GM18508 (cell line): ENCODE results near the gene UNG.
A peak's percentile ranks its signal among the peaks of the same experiment; 100 is the strongest.

Source experiments
- ATAC-seq: cut with Tn5 transposase; IDR thresholded peaks from one replicate; pipeline ENCODE4 v1.9.1; 2021; ENCODE audit warnings: moderate number of reproducible peaks; ENCODE audit not compliant: insufficient read depth, unreplicated experiment

The UNG gene

DNA sequence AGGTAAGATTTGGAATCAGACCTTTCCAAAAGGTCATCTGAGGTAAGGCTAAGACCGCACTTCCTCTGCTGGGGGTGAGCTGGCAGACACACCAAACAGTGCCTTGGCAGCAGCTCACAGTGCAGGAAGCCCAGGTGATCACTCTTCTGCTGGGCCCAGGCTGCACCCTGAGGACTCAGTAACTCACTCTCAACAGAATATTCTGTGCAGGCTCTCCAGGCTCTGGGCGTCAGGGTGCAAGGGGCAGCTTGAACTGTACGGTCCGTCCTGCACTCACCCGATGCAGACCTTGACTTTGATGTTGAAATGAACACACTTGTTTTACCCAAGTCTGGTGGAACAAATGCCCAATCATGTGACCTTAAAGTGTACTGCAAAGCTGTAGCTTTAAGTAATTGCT lies 10.1 kb upstream of the UNG start:
- ATAC-seq: no peak

DNA sequence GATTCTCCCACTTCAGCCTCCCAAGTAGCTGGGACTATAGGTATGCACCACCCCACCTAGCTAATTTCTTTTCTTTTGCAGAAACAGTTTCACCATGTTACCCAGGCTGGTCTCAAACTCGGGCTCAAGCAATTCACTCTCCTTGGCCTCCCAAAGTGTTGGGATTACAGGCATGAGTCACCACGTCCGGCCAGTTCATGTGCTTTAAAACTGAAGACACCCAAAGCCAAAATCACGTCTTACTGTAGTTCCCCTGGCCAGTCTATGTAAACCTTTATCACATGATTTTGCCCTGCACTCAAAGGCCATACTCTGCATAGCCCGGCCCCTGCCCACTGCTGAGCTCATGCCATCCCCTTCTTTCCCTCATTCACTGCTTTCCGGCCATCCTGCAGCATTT lies 8.6 kb upstream of the UNG start:
- no peak for ATAC-seq

DNA sequence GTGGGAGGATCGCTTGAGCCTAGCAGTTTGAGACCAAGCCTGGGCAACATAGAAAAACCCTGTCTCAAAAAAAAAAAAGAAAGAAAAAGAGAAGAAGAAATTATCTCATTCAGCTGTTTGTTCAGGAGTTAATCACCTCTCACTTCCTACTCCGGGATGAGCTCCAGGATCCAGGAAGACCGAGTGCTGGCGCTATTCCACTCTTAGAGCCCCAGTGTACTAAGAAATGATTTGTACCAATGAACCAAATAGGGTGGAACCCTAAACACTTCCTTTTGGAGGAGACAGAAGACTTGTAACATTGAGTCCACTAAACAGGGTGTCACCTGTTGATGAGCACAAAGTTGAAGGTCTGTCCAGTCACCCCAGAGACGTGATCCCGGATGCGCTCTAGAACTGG lies 7.7 kb upstream of the UNG start:
- ATAC-seq: no peak

DNA sequence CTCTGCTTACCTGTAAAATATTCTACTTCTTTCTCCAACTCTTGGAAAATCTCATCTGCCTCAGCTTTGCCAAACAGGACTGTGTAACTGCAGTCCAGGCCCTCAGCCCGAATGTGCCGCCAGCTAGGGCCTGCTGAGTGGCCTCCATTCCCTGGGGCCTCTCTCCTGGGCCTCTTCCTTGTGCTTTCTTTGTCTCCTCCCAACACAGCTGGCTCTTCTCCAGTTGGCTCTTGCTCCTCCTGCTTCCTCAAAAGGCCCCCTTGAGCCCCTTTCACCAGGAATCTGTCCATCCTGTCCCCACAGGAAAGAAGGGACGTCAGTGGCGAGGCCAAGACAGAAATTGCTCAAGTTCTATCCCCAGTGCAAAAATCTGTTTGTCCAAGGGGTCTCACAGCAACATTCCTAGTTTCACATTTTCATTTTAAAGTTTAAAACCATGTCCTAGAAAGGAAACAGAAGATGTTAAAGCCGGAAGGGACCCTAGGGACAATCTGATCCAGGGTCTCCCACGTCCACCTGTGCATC lies 4.8 kb upstream of the UNG start:
- no peak for ATAC-seq

DNA sequence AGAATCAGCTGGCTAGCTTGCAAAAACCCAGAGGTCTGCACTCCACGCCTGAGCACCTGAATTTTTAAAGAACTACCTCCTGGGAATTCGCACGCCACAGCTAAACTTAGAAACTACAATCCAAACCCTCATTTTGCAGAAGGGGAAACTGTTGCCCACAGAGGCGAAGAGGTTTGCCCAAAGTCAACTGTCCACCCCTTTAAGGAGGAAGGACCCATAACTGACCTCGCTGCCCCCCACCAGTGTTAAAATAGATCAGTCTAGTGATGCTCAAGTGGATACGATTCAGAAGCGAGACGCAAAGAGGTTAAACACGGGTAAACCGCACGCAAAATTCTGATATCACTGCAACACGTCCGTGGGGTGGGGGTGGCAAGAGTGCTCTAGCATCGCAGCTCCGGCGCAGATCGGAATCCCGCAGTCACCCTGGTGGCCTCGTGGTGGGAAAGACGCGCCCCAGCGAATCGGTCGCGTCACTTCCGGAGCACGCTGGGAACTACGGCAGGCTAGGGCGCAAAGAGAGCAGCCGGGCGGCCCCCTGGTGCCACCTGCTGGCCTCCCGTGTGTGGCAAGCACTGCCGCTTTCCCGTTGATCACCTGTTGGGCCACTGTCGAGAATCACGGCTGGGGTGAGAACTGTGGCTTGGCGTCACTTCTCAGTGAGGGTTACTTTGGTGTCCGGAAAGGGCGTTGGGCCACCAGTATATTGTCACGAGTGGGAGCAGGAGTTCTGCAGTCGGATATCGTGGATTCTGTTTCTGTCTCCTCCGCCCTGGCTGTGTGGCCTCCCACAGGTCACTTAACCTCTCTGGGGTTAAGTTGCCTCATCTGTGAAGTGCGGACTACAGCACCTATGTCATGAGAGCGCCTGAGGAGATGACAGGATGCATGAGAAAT lies 4.1 kb upstream of the UNG start, which contains the start of gene ALKBH2:
Gene ALKBH2, minus strand, starts transcription at position 451 of the 897 bp plus-strand sequence. CDS start 686 bp downstream, outside the sequence.
- ATAC-seq: peak; percentile 45

DNA sequence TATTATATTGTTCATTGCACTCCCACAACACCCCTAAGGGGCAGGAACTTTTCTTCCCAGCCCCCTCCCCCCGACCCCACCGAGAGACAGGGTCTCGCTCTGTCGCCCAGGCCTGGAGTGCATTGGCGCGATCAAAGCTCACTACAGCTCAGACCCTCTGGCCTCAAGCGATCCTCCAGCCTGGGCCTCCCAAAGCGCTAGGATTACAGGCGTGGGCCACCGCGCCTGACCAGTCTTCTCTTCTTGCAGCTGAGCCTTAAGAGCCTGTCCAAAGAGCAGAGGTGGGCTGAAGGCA lies 310 bp upstream of the UNG start:
- no peak for ATAC-seq

DNA sequence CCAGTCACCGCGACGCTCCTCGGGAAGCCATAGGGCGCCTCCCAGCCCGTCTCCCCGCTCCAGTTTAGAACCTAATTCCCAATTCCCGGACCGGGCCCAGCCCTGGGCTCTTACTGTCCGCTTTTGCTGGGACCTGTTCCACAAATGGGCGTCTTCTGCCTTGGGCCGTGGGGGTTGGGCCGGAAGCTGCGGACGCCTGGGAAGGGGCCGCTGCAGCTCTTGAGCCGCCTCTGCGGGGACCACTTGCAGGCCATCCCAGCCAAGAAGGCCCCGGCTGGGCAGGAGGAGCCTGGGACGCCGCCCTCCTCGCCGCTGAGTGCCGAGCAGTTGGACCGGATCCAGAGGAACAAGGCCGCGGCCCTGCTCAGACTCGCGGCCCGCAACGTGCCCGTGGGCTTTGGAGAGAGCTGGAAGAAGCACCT lies 797 bp downstream of the UNG start:
- ATAC-seq: no peak

DNA sequence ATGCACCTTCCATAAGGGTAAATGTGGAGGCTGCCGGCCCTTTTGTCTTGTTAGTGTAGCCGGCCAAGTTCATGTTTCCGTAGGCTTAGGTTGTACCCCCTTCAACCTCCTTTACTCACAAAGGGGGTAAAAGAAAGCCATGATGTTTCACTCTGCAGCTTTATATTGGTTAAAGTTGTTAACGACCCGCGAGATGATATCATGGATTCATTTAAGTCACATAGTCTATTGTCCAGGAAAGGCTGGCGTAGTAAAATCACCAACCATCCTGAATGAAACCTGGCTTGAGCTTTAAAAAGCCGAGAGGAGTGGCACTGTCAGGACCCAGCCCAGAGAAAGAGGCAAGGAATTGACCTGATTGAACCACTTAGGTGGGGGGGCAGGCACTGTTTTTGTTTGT lies 1.3 kb downstream of the UNG start:
- no peak for ATAC-seq

DNA sequence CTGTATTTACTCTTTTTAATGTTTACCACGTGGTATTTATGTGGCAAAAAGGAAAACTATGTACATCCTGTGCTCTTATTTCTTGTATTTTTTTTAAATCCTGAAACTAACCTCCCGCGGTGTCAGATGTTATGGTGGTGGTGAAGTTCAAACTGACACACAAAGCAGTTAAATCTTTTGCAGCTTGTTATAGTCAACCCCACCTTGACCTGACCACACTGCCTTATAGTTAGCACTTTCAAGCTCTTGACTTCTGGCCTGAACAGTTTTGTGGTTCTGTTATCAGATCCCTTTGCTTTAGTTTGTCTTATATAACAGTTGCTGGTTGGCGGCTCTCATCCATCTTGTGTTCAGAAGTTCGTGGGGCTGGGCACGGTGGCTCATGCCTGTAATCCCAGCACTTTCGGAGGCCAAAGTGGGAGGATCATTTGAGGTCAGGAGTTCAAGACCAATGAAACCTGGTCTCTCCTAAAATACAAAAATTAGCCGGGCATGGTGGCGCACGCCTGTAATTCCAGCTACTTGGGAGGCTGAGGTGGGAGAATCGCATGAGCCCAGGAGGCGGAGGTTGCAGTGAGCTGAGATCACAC lies 2.1 kb downstream of the UNG start:
- ATAC-seq: no peak

DNA sequence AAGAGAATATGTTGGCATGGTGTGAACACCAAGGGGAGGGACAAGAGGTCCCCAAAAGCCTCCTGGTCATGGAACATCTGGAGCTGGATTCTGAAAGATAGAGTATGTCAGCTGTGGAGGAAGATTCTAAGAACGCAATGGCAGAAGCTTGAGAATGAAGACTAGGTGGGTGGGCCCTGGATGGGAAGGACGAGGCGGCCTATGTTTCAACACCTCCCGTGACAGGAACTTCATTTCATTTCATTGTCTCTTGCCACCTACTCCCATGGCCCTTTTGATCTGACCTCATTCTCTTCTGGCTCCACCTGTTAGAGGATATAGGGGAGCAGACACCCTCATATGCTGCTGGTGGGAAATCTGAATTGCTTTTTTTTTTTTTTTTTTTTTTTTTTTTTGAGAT lies 3.3 kb downstream of the UNG start:
- no peak for ATAC-seq

DNA sequence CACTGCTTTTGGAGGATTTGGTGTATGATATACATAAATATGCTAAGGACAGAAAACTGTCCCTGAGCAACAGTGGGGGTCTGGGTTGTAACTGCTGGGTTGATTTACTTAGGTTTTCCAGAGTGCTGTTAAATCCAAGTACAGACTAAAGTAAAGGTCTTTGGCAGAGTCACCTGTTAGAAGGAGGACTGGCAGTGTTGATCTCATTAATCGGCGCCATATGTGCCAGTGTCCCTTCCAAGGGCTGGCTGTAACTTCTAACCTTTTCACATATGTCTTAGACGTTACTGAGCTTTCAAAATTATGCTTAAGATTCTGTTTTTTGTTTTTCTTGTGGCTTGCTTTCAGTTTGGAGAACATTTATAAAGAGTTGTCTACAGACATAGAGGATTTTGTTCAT lies 5.1 kb downstream of the UNG start:
- no peak for ATAC-seq

DNA sequence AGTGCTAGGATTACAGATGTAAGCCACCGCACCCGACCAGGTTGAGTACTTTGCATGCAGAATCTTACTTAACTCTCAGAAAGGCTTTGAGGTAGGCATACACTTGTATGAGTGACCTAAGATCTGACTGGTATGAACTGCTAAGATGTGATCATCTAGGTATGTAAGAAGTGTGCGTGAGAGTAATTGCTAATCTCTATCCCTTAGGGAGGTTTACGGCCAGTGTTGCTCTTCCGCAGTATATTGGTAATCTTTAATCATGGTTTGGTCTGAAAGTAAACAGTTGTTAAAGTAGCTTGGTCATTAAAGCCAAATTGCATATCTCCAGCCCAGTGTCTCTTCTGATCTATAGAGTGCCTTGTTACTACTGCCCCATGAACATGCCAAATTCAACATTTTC lies 7.8 kb downstream of the UNG start:
- ATAC-seq: no peak

DNA sequence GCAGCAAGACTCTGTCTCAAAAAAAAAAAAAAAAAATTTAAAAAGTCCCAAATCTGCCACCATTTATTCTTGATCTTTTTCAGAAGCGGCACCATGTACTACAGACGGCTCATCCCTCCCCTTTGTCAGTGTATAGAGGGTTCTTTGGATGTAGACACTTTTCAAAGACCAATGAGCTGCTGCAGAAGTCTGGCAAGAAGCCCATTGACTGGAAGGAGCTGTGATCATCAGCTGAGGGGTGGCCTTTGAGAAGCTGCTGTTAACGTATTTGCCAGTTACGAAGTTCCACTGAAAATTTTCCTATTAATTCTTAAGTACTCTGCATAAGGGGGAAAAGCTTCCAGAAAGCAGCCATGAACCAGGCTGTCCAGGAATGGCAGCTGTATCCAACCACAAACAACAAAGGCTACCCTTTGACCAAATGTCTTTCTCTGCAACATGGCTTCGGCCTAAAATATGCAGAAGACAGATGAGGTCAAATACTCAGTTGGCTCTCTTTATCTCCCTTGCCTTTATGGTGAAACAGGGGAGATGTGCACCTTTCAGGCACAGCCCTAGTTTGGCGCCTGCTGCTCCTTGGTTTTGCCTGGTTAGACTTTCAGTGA lies 12.5 kb downstream of the UNG start:
- no peak for ATAC-seq

DNA sequence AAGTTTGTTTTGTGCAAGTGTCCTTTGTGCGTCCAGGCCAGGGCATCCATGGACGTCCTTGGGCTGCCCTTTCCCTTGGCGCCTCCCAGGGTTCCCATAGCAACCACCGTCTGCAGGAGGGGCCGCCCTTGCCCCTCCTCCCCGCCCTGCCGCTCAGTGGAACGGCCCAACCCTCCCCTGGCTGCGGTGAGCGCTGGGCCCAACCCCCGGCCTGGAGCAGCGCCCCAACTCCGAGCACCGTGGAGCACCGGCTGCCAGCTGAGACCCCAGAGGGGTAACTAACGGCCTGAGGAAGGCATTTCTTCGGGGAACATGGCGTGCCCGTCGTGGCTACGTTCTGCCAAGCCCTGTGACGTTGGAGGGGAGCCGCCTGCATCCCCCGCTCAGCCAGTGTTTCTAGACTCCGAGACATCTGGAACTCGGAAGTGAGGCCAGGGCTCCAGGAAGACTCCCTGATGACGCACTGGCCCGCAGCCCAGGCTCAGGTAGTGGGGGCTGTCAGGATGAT lies 13.6 kb downstream of the UNG start:
- ATAC-seq: no peak

DNA sequence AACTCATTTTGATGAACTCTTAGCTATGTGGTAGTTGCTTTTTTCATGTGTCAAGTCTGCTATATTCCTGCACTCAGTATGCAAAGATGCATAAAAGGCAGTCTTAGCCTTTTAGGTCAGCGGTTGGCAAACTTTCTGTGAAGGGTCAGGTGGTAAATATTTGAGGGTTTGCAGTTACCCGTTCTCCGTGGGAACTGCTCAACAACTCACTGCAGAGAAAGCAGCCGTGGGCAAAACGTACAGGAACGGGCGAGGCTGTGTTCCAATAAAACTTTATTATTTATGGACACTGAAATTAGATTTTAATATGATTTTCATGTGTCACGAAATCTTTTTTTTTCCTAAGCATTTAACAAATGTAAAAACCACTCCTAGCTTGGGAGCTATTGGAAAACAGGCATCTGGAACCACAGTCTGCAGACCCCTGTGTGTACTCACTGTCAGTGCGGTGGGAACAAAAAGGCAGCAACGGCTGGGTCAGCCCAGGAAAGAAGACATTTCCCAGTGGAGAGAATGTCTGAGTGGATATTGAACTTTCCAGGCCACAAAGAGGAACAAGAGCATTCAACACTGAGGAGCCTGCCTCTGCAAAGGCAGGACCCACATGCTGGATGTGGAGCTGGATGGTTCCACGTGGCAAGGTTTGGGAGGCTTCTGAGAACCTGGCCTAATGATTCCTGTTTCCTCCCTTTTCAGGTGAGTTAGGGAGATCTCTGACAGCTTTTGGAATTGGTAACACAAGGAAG lies 15.5 kb downstream of the UNG start:
- ATAC-seq: no peak

DNA sequence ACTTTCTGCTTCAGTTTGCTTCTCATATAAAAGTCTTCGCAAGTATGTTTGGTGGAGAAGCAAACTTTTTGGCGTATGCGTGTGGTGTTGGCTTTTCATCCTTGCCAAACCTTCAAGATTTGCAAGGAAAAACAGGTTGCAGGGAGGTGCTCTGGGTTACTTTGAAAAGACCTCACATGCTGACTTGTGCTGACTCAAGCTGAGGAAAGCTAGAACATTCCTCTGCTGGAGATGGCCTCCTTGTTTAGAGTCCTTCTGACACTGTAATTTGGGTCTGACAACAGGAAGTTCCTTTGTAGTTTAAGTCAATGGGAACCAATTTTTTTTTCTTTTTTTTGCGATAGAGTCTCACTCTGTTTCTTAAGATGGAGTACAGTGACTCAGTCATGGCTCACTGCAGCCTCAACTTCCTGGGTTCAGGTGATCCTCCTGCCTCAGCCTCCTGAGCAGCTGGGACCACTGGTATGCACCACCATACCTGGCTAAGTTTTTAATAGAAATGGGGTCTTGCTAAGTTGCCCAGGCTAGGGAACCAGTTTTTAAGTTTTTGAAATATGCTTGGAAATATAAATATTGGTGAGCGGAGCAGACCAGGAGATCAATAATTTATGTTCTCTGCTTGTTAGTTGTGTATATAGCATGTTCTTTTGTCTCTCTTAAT lies 16.4 kb downstream of the UNG start:
- ATAC-seq: no peak

DNA sequence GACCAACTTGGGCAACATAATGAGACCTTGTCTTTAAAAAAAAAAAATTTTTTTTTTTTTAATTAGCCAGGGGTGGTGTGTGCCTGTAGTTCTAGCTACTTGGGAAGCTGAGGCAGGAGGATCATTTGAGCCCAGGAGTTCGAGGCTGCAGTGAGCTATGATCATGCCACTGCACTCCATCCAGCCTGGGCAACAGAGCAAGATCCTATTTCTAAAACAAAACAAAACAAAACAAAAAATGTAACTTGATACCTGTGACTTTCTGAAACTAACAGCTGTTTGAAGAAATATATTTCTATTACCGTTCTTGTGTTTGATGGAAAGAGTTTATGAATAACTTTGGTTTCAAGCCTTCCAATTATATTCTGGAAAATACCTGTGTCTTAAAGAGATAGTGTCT lies 17.2 kb downstream of the UNG start:
- no peak for ATAC-seq

DNA sequence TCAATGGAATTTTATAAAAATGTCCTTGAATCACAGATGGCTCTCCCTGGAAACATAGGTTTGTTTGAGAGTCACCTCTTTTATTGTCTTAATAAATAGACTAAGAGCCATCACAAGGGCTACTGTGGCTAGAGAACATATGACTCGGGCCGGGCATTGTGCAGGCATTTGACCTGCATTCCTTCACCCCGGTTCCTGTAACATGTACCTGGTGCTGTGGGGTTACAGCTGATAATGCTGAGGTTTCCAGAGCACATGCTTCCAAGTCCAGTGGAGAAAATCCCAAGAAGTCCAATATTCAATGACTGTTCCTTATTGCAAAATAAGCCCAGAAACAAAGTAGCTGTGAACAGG lies 18.0 kb downstream of the UNG start:
- ATAC-seq: no peak

DNA sequence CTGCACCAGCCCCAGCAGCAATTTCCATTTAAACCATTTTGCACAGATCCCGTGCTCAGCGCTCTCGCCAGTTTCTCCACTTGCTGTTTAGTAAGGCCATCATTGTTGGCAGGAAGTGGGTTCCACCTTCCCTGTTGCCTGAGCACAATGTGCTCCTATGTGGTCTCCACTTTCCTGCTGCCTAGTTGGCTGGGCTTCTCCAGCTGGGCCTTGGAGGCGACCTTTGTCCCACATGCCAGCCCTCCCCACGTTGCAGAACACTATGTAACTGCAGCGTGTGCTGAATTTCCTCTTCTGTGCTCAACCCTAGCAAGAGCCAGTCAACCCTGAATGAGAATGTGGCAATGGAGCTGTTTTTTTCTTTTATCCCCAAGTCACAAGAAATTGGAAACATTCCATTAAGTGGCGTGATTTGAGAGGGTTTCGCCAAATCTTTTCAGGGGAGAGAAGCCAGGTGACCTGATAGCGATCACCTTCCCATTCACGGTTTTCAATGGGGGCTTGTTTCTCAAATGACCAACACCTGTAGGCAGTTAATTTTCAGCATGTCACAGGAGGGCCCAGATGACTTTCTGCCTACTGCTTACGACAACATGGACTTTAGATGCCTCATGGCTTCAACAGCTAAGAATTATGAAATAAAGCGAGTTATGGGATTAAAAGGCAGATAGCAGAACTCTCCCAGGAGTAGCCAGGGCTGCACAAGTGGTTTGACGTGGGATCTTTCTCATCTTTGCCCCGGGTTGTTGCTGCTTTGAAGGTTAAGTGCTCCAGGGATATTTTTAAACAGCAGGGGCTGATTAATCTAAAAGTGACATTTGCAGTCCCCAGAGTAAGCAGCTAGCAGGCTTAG lies 18.6 kb downstream of the UNG start, which contains the start of gene ACACB:
Gene ACACB, plus strand, starts transcription at position 830 of the 853 bp plus-strand sequence. CDS start 22,819 bp downstream, outside the sequence.
- ATAC-seq: no peak
